GM19043 (cell line): ENCODE measurements around the gene PURB.
"Not testable (repeated sequence)": the region's sequence is repeated elsewhere in the genome, so short reads cannot be mapped to it uniquely, and the experiment has no call there.

Experiments
- ATAC-seq: cut with Tn5 transposase; IDR thresholded peaks from one replicate; pipeline ENCODE4 v1.9.1; 2021; ENCODE audit warnings: low read depth; ENCODE audit not compliant: unreplicated experiment

The PURB gene

GRCh38 chr7:44893710-44894234 lies 8.4 kb upstream of the PURB start:
- ATAC-seq = no peak

GRCh38 chr7:44891791-44892190 lies 6.5 kb upstream of the PURB start:
- ATAC-seq = no peak

- ATAC-seq = no peak
Observed at GRCh38 chr7:44891372-44891771, 6.0 kb upstream of the PURB start.

GRCh38 chr7:44889086-44889781 lies 3.9 kb upstream of the PURB start:
- no peak for ATAC-seq

- ATAC-seq = no peak
Observed at GRCh38 chr7:44887293-44887692, 2.0 kb upstream of the PURB start.

GRCh38 chr7:44884621-44885393 lies 523 bp downstream of the PURB start:
- ATAC-seq = no peak

- ATAC-seq = no peak
Observed at GRCh38 chr7:44883961-44884620, 1.2 kb downstream of the PURB start.

- no peak for ATAC-seq
Observed at GRCh38 chr7:44882899-44883298, 2.4 kb downstream of the PURB start.

GRCh38 chr7:44881610-44882009 lies 3.7 kb downstream of the PURB start:
- ATAC-seq = no peak

GRCh38 chr7:44881066-44881600 lies 4.2 kb downstream of the PURB start:
- ATAC-seq = no peak

- ATAC-seq = no peak
Observed at GRCh38 chr7:44880317-44881018, 4.9 kb downstream of the PURB start.

- ATAC-seq = no peak
Observed at GRCh38 chr7:44876393-44876792, 8.9 kb downstream of the PURB start.

GRCh38 chr7:44875241-44875640 lies 10.1 kb downstream of the PURB start:
- ATAC-seq = no peak

GRCh38 chr7:44872787-44873186 lies 12.5 kb downstream of the PURB start:
- ATAC-seq = no peak

- ATAC-seq = not testable (repeated sequence)
Observed at GRCh38 chr7:44871918-44872317, 13.4 kb downstream of the PURB start.

GRCh38 chr7:44870780-44871179 lies 14.6 kb downstream of the PURB start:
- not testable (repeated sequence) for ATAC-seq

- ATAC-seq = not testable (repeated sequence)
Observed at GRCh38 chr7:44870336-44870735, 15.0 kb downstream of the PURB start.

- no peak for ATAC-seq
Observed at GRCh38 chr7:44867073-44867995, 18.0 kb downstream of the PURB start.

GRCh38 chr7:44861949-44862348 lies 23.4 kb downstream of the PURB start:
- not testable (repeated sequence) for ATAC-seq
